ENCODE results near the gene RMDN2. TPM values are rescaled to one million over a fixed set of nuclear protein-coding genes. Genes with fewer than 3 reads are reported as not detected.

RMDN2 gene
- total and polyA plus RNA-seq, 4 donors, result 7.3 to 30.6 (median 13.3) TPM

- Histone ChIP-seq H3K9ac (ENCODE audit: low read depth in 1 of 2, low read length in 2 of 2) (no peak overlapping the region), H3K4me1 (ENCODE audit: control insufficient read depth in 4 of 4, insufficient read depth in 4 of 4, low read length in 3 of 4) (peaks cover 0 to 5% (median 1%) of the 10 kb centered on the region in 4 donors), H3K36me3 (ENCODE audit: control insufficient read depth in 4 of 4, insufficient read depth in 3 of 4, low read depth in 1 of 4, low read length in 3 of 4) (no peaks in the 10 kb centered on the region), H3K27ac (ENCODE audit: low read depth in 1 of 2, low read length in 2 of 2) (no peak overlapping the region), H3K27me3 (ENCODE audit: control insufficient read depth in 4 of 4, insufficient read depth in 4 of 4, low read length in 3 of 4) (no peaks in the 10 kb centered on the region), H3K9me3 (ENCODE audit: control insufficient read depth in 4 of 4, low read length in 3 of 4) (no peaks in the 10 kb centered on the region), H3K4me3 (ENCODE audit: low read depth in 1 of 3, low read length in 3 of 3) (no peak overlapping the region)
- no peak for TF ChIP-seq REST (IDR thresholded peaks at IDR 0.05)
- no peak for TF ChIP-seq GABPA (IDR thresholded peaks at IDR 0.05 in 1 of 2, conservative IDR thresholded peaks at IDR 0.05 in 1 of 2)
- TF ChIP-seq MAX (IDR thresholded peaks at IDR 0.05), result no peak
- TF ChIP-seq YY1 (IDR thresholded peaks at IDR 0.05), result no peak
- TF ChIP-seq SP1 (IDR thresholded peaks at IDR 0.05), result no peak
- TF ChIP-seq CTCF (IDR thresholded peaks at IDR 0.05; ENCODE audit: low read depth, low read length, missing input control), result no peak
- no peak for TF ChIP-seq ATF3 (IDR thresholded peaks at IDR 0.05)
- no peak for TF ChIP-seq FOXA2 (IDR thresholded peaks at IDR 0.05)
- no peak for TF ChIP-seq HNF4G (IDR thresholded peaks at IDR 0.05)
- TF ChIP-seq JUND (IDR thresholded peaks at IDR 0.05), result no peak
- TF ChIP-seq RXRA (IDR thresholded peaks at IDR 0.05), result no peak
- no peak for TF ChIP-seq TAF1 (conservative IDR thresholded peaks at IDR 0.05)
- no peak for TF ChIP-seq HNF4A (conservative IDR thresholded peaks at IDR 0.05)
- no peak for TF ChIP-seq RAD21 (IDR thresholded peaks at IDR 0.05)
- TF ChIP-seq ZBTB33 (IDR thresholded peaks at IDR 0.05), result no peak
- no peak for TF ChIP-seq FOXA1 (IDR thresholded peaks at IDR 0.05)
- no peak for TF ChIP-seq EGR1 (IDR thresholded peaks at IDR 0.05; ENCODE audit: low read depth in 2 of 2)
- no peak for TF ChIP-seq NR2F2 (IDR thresholded peaks at IDR 0.05)
- no peak for DNase-seq (ENCODE audit: low spot score)
- WGBS, result 48% methylated on average over 3 of the region's 3 CpGs
Measured at GRCh38 chr2:37897511-37897910, 27.6 kb upstream of the RMDN2 start.

Data from liver (tissue), 9 donors.